ENCODE measurements around the gene ATP8B1. TPM values are rescaled to one million over a fixed set of nuclear protein-coding genes. Genes with fewer than 3 reads are reported as not detected.

ATP8B1 gene
- polyA plus RNA-seq, 12 donors: 3.3 to 16.5 (median 4.9) TPM; not detected in 1

- DNase-seq: no peak
Measured at GRCh38 chr18:57793302-57793986, 9.7 kb downstream of the ATP8B1 start.

- no peak for DNase-seq
Measured at GRCh38 chr18:57792631-57793301, 10.3 kb downstream of the ATP8B1 start.

- DNase-seq: no peak
Measured at GRCh38 chr18:57791911-57792310, 11.2 kb downstream of the ATP8B1 start.

GRCh38 chr18:57791192-57791591, 11.9 kb downstream of the ATP8B1 start:
- no peak for DNase-seq

GRCh38 chr18:57790316-57790715, 12.8 kb downstream of the ATP8B1 start:
- no peak for DNase-seq

GRCh38 chr18:57789759-57790158, 13.4 kb downstream of the ATP8B1 start:
- DNase-seq: no peak

GRCh38 chr18:57789090-57789489, 14.0 kb downstream of the ATP8B1 start:
- DNase-seq: peak; percentile 70

- no peak for DNase-seq
Measured at GRCh38 chr18:57787068-57787685, 15.9 kb downstream of the ATP8B1 start.

- no peak for DNase-seq
Measured at GRCh38 chr18:57785751-57786437, 17.2 kb downstream of the ATP8B1 start.

- no peak for DNase-seq
Measured at GRCh38 chr18:57784801-57785114, 18.4 kb downstream of the ATP8B1 start.

GRCh38 chr18:57784034-57784800, 18.9 kb downstream of the ATP8B1 start:
- DNase-seq: no peak

GRCh38 chr18:57782049-57782448, 21.1 kb downstream of the ATP8B1 start:
- DNase-seq: no peak

- no peak for DNase-seq
Measured at GRCh38 chr18:57780706-57781347, 22.3 kb downstream of the ATP8B1 start.

- DNase-seq: peak; percentile 48
Measured at GRCh38 chr18:57780318-57780705, 22.8 kb downstream of the ATP8B1 start.

GRCh38 chr18:57776767-57777166, 26.3 kb downstream of the ATP8B1 start:
- DNase-seq: no peak

- DNase-seq: no peak
Measured at GRCh38 chr18:57776354-57776753, 26.8 kb downstream of the ATP8B1 start.

- no peak for DNase-seq
Measured at GRCh38 chr18:57775937-57776336, 27.2 kb downstream of the ATP8B1 start.

GRCh38 chr18:57772387-57772799, 30.7 kb downstream of the ATP8B1 start:
- no peak for DNase-seq

- no peak for DNase-seq
Measured at GRCh38 chr18:57771626-57772025, 31.5 kb downstream of the ATP8B1 start.

- no peak for DNase-seq
Measured at GRCh38 chr18:57771193-57771592, 31.9 kb downstream of the ATP8B1 start.
